ENCODE measurements around the gene IFFO2. TPM values are rescaled to one million over a fixed set of nuclear protein-coding genes. Genes with fewer than 3 reads are reported as not detected.
A peak's percentile ranks its signal among the peaks of the same experiment; 100 is the strongest.

IFFO2 gene
- total RNA-seq, 1 donor from 2014 or later = 9.8 TPM

GRCh38 chr1:18913065-18913835 lies 43.2 kb downstream of the IFFO2 start:
- Histone ChIP-seq H3K4me1 (peaks cover 37% of the 10 kb centered on the region), H3K27me3 (ENCODE audit: low read depth) (no peaks in the 10 kb centered on the region), H3K36me3 (peaks cover 60% of the 10 kb centered on the region), H3K9me3 (no peaks in the 10 kb centered on the region), H3K4me3 (no peak overlapping the region), H3K27ac (peak overlapping the region; percentile 73)
- intact Hi-C loops (cut with DNase I) = no loop called here
- TF ChIP-seq, protein P1, sequence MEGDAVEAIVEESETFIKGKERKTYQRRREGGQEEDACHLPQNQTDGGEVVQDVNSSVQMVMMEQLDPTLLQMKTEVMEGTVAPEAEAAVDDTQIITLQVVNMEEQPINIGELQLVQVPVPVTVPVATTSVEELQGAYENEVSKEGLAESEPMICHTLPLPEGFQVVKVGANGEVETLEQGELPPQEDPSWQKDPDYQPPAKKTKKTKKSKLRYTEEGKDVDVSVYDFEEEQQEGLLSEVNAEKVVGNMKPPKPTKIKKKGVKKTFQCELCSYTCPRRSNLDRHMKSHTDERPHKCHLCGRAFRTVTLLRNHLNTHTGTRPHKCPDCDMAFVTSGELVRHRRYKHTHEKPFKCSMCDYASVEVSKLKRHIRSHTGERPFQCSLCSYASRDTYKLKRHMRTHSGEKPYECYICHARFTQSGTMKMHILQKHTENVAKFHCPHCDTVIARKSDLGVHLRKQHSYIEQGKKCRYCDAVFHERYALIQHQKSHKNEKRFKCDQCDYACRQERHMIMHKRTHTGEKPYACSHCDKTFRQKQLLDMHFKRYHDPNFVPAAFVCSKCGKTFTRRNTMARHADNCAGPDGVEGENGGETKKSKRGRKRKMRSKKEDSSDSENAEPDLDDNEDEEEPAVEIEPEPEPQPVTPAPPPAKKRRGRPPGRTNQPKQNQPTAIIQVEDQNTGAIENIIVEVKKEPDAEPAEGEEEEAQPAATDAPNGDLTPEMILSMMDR (IDR thresholded peaks at IDR 0.05) = peak; percentile 96
- ATAC-seq (peak; percentile 90 to 93), DNase-seq (peak; percentile 87)

GRCh38 chr1:18912550-18912949 lies 43.9 kb downstream of the IFFO2 start:
- intact Hi-C loops (cut with DNase I) = no loop called here
- TF ChIP-seq, protein P1 (IDR thresholded peaks at IDR 0.05) = no peak
- peak overlapping the region; percentile 73 for H3K27ac ChIP-seq
- H3K4me3 ChIP-seq = no peak overlapping the region
- no peaks in the 10 kb centered on the region for H3K9me3 ChIP-seq
- no peak for DNase-seq
- peaks cover 44% of the 10 kb centered on the region for H3K4me1 ChIP-seq
- H3K36me3 ChIP-seq = peaks cover 62% of the 10 kb centered on the region
- no peak for ATAC-seq
- no peaks in the 10 kb centered on the region for H3K27me3 ChIP-seq (ENCODE audit: low read depth)

- no peaks in the 10 kb centered on the region for H3K27me3 ChIP-seq (ENCODE audit: low read depth)
- no peak overlapping the region for H3K4me3 ChIP-seq
- peak overlapping the region; percentile 78 for H3K27ac ChIP-seq
- intact Hi-C loops (cut with DNase I) = loop anchor here (10.0 kb wide), 1 partner anchor 56 kb away; no protein-coding TSS in a partner anchor
- ATAC-seq (no peak), DNase-seq (no peak)
- peaks cover 46% of the 10 kb centered on the region for H3K36me3 ChIP-seq
- peaks cover 48% of the 10 kb centered on the region for H3K4me1 ChIP-seq
- no peaks in the 10 kb centered on the region for H3K9me3 ChIP-seq
- TF ChIP-seq, protein P1 (IDR thresholded peaks at IDR 0.05) = no peak
Measured at GRCh38 chr1:18908911-18909771, 47.3 kb downstream of the IFFO2 start.

DNA sequence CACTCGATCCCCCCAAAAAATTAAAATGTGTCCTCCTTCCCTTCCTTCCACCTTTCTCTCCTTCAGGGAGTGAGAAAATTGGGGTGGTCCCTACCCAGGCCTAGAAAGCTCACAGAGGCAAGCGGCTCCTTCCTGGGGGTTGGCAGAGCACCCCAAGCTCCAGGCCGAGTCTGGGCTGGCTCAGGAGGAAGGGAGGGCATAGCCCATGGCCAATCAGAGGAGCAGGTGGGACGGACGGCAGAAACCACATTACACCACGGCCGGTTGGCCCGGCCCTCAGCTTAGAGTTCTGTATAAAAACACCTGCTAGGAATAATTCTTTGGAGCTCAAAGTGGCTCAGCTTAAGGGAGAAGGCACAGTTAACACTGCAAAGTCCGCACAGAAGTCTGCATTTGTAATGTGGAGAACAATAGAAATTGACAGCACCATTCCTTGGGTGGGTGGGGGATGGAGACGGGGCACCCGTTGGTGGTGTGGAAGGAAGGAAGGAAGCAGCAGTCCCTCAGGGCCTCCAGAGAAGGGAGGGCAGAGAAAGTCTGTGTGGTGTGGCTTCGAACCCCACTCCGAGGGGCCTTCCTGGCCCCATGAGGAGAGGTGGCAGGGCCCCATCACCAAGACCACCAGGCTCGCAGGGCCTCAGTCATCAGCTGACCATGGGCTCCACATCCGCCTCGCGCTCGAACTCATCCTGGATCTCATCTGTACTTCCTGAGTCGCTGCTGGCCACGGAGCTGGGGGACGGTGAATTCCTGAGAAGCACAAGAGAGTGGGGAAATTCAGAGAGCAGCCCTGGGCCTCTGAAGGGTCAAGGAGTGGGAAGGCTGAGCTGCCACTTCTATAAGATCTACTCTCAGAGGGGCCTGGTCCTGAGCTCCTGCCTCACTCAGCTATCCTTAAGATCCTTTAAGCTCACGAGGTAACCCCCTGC lies 48.3 kb downstream of the IFFO2 start:
- TF ChIP-seq, protein P1 (IDR thresholded peaks at IDR 0.05) = no peak
- Histone ChIP-seq H3K4me3 (peak overlapping the region; percentile 11), H3K9me3 (no peaks in the 10 kb centered on the region), H3K27ac (peak overlapping the region; percentile 78), H3K36me3 (peaks cover 46% of the 10 kb centered on the region), H3K4me1 (peaks cover 47% of the 10 kb centered on the region), H3K27me3 (ENCODE audit: low read depth) (no peaks in the 10 kb centered on the region)
- DNase-seq (no peak), ATAC-seq (peak; percentile 41 to 53)
- intact Hi-C loops (cut with DNase I) = loop anchor here (10.0 kb wide), 1 partner anchor 57 kb away; no protein-coding TSS in a partner anchor

Data from lower lobe of right lung (tissue), 2 donors.